Medulla oblongata (tissue), 1 donor: ENCODE data around the gene SPATA19.

Experiments
- DNase-seq: peaks from one replicate; pipeline ENCODE4 v3.0.0-alpha.2; 2015; ENCODE audit errors: extremely low spot score

Gene SPATA19

DNA sequence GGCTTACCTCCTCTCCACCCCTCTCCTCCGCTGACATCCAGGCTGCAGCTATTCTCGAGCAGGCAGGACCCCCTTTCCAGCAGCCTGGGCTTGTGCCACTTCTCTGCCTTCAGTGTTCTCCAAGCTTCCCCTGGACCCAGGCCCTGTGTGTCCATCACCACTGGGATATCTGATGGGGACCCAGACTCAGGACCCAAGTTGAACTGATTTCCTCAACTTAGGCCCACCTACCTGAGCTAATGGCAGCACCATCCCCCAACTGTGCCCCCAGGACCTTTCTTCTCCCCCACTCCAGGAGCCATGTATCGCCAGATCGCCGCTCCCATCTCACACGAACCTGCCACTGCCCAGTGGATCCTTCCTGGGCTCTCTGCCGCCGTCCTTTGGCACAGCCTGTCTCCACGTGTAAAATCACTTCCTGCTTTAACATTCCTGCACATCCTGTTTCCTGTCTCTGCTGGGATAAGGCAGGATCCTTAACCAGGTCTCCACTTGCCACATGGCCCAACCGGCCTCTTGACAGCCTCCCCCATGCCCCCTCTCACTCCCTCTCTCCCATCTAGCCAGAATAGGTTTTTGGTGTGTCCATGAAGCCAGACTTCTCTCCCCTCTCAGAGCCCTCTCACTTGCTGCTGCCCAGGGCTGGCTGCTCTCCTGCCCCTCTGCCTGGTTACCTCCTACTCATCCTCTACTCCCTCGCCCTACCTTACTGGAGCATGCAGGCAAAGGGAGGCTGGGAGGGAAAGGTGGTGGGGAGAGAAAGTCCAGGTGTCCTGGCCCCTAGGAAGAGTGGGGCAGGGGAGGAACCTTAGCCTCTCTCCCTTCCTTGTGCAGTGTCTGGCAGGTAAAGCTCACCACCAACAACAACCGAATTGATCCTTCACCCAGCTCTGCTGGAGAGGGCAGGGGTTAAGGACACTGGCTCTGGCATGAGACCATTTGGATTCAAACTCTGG, 9.4 kb downstream of the SPATA19 start:
- DNase-seq = no peak

DNA sequence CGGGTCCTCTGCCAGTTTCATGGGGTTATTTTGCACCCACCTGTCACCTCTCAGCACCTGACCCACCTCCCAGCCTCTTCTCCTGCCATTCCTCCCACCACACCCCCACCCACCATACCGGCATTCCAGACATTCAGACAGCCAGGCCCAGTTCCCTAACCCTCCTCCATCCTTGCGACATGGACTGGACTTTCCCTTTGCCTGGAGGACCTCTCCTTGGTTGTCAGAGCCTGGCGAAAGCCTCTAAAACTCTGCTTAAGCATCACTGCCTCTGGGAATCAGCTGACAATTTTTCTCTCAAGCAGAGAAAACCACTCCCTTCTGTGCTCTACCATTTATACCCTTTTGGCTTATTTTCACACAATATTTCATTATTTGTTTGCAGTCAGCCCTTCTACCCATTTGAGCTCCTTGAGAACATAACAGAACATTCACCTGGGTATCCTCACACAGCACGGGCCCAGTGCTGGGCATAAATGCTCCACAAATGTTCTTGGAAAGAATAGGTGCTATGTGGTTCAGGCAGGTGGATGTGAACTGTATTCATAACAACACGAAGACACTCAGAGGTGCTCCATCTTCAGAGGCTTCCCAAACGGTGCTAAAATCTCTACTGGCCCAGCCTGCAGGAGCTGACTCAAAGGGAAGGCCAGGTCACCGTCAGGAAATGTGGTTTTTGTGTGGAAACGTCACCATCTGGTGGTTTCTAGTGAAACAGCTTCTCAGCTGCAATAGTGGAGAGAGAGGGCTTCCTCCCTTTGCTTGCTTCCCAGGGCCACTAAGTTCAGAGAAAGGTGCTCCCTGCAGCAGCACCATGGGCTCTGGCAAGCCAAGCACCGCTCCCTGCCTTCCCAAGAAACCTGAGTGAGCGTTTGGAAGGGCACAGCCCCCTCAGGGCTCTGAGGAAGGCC, 10.4 kb downstream of the SPATA19 start:
- peak; percentile 68 for DNase-seq

DNA sequence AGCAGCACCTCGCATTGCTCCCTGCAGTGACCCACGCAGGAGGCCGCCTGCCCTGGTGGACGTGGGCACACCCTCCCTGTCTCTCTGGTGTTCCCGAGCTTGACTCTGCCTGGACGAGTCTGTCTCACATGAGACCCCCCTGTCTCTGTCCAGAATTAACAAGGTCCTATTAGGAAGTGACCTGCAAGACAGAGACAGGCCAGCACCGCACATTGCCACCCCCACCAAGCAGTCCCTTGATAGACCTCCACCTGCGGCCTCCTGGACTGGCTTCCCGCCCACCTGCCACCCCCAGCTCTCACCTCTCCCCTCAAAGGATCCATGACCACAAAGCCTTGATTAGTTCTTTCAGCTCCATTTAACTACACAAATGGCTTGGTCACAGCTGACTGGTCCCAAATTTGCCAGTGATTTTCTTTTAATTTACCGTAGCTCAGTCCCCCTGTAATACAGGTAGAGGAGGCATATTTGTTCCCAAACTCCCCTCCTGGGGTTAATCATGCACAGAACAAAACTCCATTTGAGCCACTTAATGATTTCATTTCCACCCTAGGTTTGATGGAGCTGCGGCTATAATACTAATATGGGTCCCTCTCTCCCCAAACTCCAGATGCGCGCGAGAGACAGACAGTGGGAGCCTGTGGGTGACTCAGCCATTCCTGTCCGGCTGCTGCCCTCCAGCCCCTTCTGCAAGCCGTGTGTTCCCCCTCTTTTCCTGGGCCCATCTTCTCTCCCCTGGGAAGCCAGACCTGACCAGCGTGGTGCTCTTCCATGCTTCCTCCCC, 11.2 kb downstream of the SPATA19 start:
- no peak for DNase-seq

DNA sequence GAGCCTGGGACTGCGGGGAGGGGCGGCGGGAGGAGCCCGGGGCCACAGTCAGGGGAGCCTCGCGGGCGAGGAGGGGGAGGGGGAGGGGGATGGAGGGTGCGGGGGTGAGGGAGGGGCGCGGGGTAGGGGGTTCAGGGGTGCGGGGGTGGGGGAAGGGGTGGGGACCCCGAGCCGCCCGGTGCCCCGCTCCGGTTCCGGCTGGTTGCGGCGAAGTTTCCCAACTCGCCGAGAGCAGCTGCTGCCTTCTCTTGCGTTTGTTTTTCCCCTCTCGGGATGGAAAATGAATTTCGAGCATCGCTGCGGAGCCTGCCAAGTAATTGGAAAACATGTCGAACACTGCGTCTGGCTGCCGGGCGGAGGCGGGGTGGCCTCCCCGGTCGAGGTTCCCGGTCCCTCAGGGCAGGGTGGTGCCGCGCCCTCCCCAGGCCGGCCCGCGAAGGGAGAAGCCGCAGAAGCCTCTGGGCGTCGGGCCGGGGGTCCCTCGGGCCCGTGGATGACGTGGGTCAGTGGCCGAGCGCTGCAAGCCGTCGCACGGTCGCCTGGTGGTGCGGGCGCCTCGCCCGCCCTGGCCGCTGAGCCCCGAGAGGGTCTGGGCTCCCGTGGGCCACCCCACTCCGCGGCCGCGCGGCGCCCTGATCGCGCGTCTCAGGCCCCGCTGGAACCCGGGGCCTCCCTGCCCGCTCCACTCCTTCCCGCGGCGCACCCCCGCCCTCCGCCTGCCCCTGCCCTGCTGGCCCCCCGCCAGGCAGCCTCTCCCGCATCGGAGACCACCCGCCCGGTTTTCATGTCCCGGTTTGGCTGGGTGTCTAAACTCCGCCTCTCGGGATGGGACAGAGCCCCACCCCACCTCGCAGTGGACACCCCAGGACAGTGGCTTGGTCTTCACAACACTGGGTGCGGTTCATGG, 12.1 kb downstream of the SPATA19 start:
- no peak for DNase-seq

DNA sequence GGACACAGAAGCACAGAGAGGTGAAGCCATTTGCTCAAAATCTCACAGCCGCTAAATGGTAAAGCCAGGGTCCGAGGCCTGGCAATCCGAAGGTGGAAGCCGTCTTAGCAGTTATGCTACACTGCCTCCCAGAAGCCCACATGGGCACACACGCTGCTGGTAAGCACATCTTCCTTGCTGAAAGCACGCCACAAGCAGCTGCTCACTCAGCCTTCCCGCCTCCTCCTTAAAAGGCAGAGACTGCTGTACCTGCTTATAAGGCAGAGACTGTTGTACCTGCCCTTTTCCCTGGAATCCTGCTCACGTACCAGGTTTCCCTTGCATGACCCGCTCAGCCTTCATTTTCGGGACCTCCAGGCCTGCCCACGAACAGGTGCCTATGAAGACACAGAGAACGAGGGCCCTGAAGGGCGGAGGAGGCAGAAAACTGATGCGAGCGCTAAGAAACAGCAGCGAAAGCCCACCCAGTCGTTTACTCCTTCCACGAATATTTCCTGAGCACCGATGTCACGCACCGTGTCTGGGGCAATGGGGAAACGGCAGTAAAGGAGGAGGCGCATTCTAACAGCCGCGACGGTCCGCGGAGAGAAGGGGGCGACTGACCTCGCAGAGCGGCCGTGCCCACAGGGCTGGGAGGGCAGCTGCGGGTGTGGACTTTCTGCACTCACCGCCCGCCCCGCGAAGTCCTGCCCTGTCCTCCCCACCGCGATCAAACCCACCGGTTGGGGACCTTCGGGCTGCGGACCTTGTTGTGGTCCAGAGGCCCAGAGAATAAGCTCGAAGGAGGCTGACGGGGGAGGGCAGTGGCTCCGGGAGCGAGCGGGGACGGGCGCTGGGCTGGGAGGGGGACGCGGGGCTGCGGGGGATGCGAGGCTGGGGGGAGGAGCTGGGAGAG, 13.0 kb downstream of the SPATA19 start:
- no peak for DNase-seq

DNA sequence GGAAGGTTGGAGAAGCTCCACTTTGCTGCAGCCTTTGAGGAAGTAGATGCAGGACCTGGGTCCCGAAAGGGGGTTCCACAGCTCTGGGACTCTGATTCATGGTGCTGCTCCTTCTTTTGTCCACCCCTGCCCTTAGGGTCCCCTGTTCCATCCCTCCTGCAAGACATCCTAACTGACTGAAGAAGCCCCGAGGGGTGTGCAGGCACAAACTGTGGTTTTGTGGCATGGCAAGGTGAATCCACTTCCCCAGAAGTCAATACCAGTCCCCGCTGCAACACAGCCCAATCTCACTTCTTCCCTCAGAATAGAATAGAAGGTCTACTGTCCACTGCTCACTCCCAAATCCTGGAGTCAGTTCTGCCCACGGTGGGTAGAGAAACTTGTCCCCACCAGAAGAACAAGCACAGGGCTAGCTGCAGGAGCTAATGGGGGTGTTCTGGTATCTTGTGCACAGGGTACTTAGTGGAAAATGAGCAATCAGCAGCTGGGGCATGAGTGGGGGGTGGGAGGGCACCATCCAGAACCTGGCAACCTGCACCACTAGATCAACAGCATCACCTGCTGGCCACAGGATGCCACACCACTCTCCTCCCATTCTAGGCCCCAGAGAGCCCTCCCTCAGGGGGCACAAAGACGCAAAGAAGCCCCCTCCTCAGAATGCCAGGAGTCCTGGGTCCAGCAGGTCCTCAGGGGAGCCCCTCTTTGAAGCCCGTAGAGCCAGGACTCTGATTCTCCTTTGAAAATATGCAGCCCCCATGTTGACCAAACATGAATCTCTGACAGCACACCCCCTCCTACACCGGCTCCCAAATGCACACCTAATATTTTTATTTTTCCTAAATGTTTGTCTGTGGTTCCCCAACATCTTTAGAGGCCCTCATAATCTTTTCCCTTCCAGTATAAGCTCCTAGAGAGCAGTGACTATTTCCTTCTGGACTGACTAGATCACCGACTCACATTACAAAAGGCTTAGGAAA, 14.1 kb downstream of the SPATA19 start:
- DNase-seq = no peak

DNA sequence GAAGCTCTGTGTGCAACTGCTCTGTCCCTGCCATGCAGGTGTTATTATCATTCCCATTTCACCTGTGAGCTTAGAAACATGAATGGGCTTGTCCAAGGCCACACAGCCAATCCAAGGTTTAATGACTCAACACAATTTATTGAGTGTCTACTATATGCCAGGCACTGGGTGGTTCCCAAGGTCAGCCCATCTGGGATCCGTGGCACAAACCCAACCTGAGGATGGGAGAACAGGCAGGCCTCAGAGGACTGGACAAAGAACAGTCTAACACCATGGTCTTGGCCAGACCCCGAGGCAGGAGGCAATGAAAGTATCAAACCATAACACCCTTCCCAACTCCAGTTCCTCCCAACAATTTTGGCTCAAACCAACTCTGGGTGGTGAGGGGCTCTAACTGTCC, 15.7 kb downstream of the SPATA19 start:
- no peak for DNase-seq

DNA sequence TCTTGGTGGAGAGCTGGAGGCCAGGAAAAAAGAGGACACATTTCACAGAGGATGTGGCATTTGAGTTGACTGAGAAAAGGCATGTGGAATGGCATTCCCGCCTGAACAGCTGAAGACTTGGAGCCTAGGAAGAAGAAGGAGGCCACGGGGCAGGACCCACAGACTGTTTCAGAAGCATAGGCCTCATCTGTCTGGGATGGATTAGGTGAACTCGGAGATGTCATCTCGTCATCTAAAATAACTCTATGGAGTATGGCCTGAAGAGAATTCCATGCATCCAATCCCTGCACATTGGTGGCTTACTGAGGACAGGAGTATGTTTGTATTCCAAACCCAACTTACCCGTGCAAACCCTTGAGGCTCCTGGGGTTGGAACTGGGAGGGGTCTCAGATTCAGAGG, 16.4 kb downstream of the SPATA19 start:
- no peak for DNase-seq

DNA sequence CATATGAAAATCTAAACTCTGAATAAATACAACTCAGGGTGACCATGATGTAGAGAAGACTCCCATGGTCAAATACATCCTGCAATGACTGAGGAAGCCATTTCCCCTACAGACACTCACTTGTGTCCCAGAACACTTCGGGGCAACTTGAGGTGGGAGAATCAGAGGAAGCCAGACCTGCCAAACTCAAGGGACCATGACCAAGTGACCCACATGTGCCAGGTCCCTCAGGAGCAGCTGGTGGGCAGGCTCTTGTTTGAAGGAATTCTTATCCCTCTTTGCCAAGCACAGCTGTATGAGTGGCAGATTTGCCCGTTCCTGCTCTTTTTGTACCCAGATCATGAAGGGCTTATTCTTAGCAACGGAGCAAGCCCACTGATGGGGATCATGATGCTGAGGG, 17.8 kb downstream of the SPATA19 start:
- DNase-seq = no peak

DNA sequence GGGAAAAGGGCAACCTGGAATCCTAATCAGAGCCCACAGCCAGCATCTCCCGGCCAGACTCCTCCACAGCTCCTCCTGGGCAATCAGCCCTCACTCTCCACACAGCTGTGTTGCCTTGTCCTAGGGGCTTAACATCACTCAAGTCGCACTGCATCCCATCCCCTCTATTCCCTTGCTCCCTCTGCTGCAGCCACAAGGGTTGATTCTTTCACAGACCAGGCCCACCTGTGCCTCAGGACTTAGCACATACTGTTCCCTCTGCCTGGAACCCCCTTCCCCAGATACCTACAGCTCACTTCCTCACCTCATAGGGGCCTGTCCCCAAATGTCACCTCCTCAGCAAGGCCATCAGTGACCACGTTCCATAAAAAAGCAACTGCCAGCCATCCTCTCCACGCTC, 18.4 kb downstream of the SPATA19 start:
- DNase-seq = no peak

DNA sequence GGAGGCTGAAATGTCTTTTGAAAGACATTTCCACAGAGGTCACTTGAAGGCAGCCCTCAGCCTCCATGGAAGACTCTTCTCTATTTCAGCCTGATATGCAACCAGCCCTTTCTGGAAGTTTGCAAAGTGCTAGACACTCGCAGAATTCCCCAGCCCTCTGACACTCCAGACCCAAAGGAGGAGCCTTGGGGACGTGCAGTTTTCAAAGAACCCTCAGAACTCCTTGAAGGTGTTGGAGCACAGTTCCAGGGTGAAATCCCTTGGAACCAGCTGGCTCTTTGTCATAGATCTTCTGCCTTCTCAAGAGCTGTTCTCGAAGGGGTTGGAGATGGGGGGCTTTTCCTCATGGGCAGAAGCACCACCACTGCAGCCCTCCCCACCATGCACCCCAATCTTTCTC, 19.6 kb downstream of the SPATA19 start:
- DNase-seq = no peak

DNA sequence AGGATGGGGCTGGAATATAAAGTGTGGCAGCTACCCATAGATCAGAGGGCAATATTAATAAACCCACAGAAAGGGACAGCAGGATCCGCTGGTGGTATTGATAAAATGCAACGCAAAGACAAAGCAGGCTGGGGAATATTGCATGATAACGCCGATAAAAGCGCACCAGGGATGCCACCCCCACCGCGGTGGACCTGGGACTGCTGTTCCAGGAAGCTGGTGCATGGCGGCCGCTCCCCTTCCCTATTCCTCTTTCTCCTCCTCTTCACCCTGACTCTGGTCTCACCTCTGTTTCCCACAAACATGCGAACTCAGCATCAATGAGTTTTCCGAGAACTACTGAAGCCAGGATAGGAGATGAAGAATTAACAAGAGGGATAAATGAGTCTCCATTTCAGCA, 20.2 kb downstream of the SPATA19 start:
- no peak for DNase-seq

DNA sequence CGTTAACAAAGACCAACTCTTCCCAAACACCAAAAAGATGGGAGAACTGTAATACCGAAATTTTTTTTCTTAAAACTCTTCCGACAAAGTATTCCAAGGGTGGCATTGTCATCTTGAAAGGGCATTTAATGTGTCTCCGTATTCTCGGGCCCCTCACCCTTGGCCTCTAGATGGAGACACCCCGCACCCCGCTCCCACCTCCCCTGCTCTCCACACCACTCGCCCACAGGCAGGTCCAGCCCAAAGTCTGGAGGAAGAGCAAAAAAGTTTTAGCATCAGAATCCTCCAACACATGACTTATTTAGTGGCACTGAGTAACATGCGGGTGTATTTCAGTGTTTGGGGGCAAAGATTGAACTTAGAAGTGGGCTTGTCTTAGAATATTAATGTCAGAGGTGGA, 20.7 kb downstream of the SPATA19 start:
- no peak for DNase-seq

DNA sequence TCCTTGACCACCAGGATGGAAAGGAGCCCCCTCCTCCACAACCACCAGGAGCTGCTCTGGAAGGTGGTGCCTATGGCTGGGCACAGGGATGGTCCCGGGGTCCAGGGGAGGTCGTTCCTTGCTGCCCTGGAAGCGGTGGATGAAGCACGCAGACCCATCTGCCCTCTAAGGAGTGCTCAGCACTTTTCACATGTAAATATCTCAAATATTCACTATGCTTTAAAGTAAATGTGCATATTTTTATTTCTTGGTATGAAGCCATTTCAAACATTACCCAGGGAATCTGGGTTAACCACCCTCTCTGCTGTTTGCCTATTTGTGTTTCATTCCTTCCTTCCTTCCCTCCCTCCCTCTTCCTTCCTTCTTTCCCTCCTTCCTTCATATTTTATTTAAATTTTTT, 21.7 kb downstream of the SPATA19 start:
- DNase-seq = no peak

DNA sequence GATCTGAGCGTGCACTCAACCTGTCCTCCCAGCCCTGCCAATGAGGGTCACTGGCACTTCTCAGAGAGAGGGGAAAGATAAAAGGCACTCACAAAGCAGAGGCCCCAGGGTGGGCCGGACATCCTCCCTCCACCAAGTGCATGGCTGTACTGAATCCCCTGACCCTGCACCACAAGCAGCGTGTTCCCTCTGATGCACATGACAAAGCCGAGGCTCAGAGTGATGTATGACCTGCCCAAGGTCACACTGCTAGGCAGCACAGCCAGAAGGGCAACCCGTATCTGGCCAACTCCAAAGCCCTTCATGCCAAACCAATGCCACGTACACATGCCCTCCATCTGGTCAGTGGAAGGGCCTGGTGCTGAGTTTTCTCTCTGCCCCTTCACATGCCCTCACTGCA, 22.1 kb downstream of the SPATA19 start:
- DNase-seq = no peak

DNA sequence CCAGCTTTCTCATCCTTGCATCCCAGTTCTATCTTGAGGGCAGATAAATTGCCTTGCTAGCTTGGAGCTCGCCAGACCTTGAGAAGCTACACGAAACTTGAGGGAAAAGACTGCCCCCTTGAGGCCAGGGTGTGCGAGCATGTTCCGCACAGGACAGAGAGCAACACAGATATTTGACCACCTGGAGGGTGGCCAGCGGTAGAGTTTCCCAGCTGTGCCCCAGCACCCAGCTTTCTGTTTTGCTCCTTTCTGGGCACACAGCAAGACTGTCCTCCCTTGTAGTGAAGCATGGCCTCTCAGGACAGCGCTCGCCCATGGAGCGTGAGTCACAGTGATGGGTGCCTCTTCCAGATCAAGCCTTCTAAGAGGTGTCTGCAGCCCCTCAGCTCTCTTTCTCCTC, 23.5 kb downstream of the SPATA19 start:
- DNase-seq = peak; percentile 74

DNA sequence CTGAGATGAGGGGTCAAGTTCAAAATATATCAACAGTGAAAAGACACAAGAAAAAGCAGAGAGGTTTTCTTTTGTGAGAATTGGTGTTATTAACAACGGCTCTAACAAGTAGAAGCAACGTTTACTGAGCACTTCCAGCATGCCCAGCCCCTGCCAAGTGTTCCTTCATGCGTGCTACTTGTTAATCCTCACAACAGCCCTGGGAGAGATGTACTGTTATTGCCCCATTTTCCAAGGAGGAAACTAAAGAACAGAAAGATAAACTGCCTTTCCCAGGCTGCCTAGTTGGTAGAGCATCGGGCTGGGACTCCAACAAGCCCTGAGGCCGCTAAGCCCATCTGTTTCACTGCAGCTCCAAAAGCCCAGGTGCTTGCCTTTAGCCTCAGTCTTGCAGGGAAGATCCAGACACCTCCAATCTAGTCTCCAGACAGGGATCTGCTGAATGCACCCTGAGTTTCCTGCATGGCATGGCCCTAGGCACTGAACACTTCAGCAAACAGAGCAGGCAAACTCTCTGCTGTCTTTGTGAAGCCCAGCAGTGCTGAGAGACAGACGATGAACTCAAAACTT, 25.5 kb downstream of the SPATA19 start:
- DNase-seq = no peak

DNA sequence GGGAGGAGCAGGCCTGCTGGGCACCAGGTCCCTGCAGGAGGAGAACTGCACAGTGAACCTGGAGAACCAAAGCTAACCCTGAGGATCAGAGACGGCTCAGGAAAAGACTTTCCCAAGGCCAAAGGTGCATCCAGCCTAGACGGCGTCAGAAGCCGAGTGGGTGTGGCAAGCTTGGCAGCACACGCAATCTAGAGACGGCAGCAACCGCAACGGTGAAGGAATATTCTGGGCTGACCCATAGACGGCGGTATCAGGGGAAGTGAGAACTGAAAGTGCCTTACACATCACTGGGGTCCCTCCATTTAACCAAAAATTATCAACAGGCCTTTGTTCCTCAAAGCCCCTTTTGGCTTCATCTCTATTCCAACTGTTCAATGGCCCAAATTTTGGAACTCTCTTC, 26.2 kb downstream of the SPATA19 start:
- no peak for DNase-seq
